HG02970 (cell line): ENCODE data around the gene GSTT4.
"Not testable (repeated sequence)": the region's sequence is repeated elsewhere in the genome, so short reads cannot be mapped to it uniquely, and the experiment has no call there.

ENCODE experiments used
- ATAC-seq: cut with Tn5 transposase; IDR thresholded peaks from one replicate; pipeline ENCODE4 v1.9.1; 2021; ENCODE audit warnings: mild to moderate bottlenecking, moderate library complexity, moderate number of reproducible peaks; ENCODE audit not compliant: unreplicated experiment, low FRiP score

Gene GSTT4

GRCh38 chr22:24026056-24026455 is 20.8 kb upstream of the GSTT4 start:
- ATAC-seq = no peak

DNA sequence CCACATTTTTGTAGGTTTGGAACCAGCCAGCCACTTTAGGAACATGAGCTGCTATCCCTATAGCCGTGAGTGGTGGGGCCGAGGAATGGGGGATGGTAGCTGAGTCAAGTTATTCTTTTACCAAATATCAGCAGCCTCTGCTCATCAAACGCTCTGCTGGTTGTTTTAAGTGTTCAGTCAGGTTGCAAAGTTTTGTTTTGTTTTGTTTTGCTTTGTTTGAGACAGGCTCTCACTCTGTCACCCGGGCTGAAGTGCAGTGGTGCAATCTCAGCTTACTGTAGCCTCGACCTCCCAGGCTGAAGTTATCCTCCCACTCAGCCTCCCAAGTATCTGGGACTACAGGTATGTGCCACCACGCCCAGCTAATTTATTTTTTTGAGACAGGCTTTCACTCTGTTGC is 20.2 kb upstream of the GSTT4 start:
- ATAC-seq = no peak

DNA sequence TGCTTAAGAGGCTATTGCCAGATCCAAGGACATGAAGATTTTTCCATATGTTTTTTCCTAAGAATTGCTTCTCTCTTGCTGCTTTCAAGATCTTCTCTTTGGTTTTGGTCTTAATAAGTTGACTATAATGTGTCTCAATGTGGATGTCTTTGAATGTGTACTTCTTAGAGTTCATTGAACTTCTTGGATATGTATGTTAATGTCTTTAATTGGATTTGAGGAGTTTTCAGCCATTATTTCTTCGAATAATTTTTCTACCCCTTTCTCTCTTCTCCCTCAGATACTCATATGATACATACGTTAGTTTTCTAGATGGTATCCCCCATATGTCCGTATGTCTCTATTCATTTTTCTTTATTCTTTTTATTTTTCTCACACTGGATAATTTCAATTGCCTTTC is 19.1 kb upstream of the GSTT4 start:
- ATAC-seq = no peak

- ATAC-seq = no peak
These were observed 18.0 kb upstream of the GSTT4 start for GRCh38 chr22:24023204-24023789.

- ATAC-seq = no peak
These were observed 16.1 kb upstream of the GSTT4 start for GRCh38 chr22:24021304-24021703.

- ATAC-seq = no peak
These were observed 10.9 kb upstream of the GSTT4 start for GRCh38 chr22:24016156-24016555.

DNA sequence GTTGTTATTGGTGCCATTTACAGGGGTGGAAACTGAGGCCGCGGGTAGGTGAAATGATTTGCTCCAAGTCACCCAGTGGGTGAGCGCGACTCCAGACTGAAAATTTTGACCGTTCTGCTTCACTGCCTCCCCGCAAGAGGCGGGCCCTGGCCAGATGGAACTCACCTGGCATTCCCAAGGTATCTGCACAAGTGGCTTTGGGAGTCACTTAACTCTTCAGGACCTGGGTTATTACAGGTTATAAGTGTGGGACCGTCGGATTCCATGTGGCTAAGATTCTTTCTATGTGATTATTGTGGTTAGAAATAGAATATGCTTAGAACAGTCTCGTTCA is 6.4 kb upstream of the GSTT4 start:
- no peak for ATAC-seq

GRCh38 chr22:24010018-24010391 is 4.8 kb upstream of the GSTT4 start:
- no peak for ATAC-seq

GRCh38 chr22:24009227-24010017 is 4.2 kb upstream of the GSTT4 start:
- ATAC-seq = no peak

GRCh38 chr22:24008381-24009226 is 3.4 kb upstream of the GSTT4 start:
- no peak for ATAC-seq

GRCh38 chr22:24008022-24008283 is 2.7 kb upstream of the GSTT4 start:
- ATAC-seq = no peak

DNA sequence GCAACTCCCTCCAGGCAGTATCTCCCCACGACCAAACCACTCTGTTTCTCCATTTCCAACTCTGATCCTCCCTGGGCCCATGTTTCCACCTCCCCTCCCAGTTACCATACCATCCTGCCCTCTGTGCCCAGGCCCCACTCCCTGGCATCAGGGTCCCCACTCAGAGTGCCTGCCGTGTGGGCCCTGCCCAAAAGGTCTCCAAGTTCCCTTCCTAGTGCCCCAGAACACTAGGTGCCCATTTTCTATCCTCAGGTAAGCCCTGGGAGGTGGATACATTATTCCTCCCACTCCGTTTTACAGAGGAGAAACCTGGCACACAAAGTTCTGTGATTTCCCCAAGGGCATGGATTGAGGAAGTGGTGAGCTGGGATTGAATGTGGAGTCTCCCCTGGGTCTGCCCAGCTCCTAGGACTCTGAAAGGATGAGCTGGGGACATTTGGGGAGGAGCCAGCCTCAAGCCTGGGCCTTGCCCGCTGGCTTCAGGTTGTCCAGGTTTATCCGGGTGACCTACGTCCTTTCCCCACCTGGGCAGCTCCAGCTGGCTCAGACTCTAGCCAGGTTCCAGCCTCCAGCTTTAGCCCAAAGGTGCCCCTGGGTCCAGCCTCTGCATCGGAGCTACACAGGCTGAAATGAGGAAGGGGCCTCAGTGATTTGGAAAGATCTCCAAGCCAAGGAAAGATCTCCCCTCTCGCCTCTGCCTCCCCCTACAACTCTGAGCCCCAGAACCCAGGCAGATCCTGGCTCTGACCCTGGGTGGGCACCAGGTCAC is 2.2 kb upstream of the GSTT4 start:
- no peak for ATAC-seq

- ATAC-seq = no peak
These were observed 1.6 kb upstream of the GSTT4 start for GRCh38 chr22:24006914-24007214.

GRCh38 chr22:24006207-24006913 is 1.1 kb upstream of the GSTT4 start:
- ATAC-seq = no peak

- no peak for ATAC-seq
These were observed 1.4 kb downstream of the GSTT4 start for GRCh38 chr22:24003887-24004286.

GRCh38 chr22:24002851-24003250 is 2.4 kb downstream of the GSTT4 start:
- ATAC-seq = no peak

- ATAC-seq = no peak
These were observed 3.0 kb downstream of the GSTT4 start for GRCh38 chr22:24002272-24002671.

GRCh38 chr22:24001314-24001713 is 3.9 kb downstream of the GSTT4 start:
- ATAC-seq = no peak

- ATAC-seq = not testable (repeated sequence)
These were observed 5.5 kb downstream of the GSTT4 start for GRCh38 chr22:23999779-24000178.

DNA sequence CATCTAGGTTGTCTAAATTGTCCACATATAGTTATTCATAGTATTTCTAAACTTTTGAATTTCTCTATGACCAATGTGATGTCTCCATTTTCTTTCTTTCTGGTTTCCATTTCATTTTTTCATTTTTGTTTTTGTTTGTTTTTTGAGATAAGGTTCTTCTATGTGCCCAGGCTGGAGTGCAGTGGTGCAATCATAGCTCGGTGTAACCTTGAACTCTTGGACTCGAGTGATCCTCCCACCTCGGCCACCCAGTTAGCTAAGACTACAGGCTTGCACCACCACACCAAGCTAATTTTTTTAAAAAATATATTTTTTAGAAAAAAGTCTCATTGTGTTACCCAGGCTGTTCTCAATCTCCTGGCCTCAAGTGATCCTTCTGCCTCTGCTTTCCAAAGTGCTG is 8.2 kb downstream of the GSTT4 start:
- no peak for ATAC-seq
